NOMO-1 treated with DMSO at 0.1 percent for 48 hours (cell line): ENCODE measurements around the gene KLF13.
A peak's percentile ranks its signal among the peaks of the same experiment; 100 is the strongest.

Source experiments
- DNase-seq: peaks from one replicate; lab custom pipeline; 2025; ENCODE audit not compliant: unreplicated experiment; lab: John Stamatoyannopoulos, UW

Gene KLF13

GRCh38 chr15:31326156-31326874, at the start of gene KLF13:
Gene KLF13, plus strand, starts transcription at chr15:31326835. Its CDS starts 378 bp downstream, at chr15:31327213.
- peak; percentile 92 for DNase-seq

- no peak for DNase-seq
Observed at GRCh38 chr15:31277335-31278060, 49.1 kb upstream of the KLF13 start.

- DNase-seq = no peak
Observed at GRCh38 chr15:31278061-31278445, 48.6 kb upstream of the KLF13 start.

GRCh38 chr15:31278544-31279220, 48.0 kb upstream of the KLF13 start:
- no peak for DNase-seq

- no peak for DNase-seq
Observed at GRCh38 chr15:31279221-31280045, 47.2 kb upstream of the KLF13 start.

- no peak for DNase-seq
Observed at GRCh38 chr15:31280046-31280830, 46.4 kb upstream of the KLF13 start.

GRCh38 chr15:31280831-31281216, 45.8 kb upstream of the KLF13 start:
- no peak for DNase-seq

- no peak for DNase-seq
Observed at GRCh38 chr15:31283043-31283442, 43.6 kb upstream of the KLF13 start.

- no peak for DNase-seq
Observed at GRCh38 chr15:31285772-31286261, 40.8 kb upstream of the KLF13 start.

- no peak for DNase-seq
Observed at GRCh38 chr15:31291048-31291578, 35.5 kb upstream of the KLF13 start.

- DNase-seq = no peak
Observed at GRCh38 chr15:31292391-31293015, 34.1 kb upstream of the KLF13 start.

- DNase-seq = peak; percentile 1
Observed at GRCh38 chr15:31293655-31294054, 33.0 kb upstream of the KLF13 start.

- no peak for DNase-seq
Observed at GRCh38 chr15:31294067-31294466, 32.6 kb upstream of the KLF13 start.

GRCh38 chr15:31295658-31296057, 31.0 kb upstream of the KLF13 start:
- no peak for DNase-seq

- no peak for DNase-seq
Observed at GRCh38 chr15:31296219-31296645, 30.4 kb upstream of the KLF13 start.

GRCh38 chr15:31296646-31297574, 29.7 kb upstream of the KLF13 start:
- DNase-seq = no peak

- DNase-seq = no peak
Observed at GRCh38 chr15:31297575-31298456, 28.8 kb upstream of the KLF13 start.
